ENCODE results near the gene BHLHE41. TPM values are rescaled to one million over a fixed set of nuclear protein-coding genes. Genes with fewer than 3 reads are reported as not detected.

Gene BHLHE41
- total and polyA plus RNA-seq, 9 of the 15 experiments (the other 6 are each of a cell fraction or from before 2014, with no cell fraction given), result not detected

- TF ChIP-seq ZBTB17 (CRISPR knock-in tag; IDR thresholded peaks at IDR 0.05) (no peak), CEBPG (CRISPR knock-in tag; IDR thresholded peaks at IDR 0.05) (no peak), CEBPG (tag; conservative IDR thresholded peaks at IDR 0.05 in 1 of 2, IDR thresholded peaks at IDR 0.05 in 1 of 2) (peak in 1 of 2 experiments; percentile 68; a peak in 3 of 4 replicates)
Observed at GRCh38 chr12:26125400-26126339, 833 bp upstream of the BHLHE41 start (continued).

DNA sequence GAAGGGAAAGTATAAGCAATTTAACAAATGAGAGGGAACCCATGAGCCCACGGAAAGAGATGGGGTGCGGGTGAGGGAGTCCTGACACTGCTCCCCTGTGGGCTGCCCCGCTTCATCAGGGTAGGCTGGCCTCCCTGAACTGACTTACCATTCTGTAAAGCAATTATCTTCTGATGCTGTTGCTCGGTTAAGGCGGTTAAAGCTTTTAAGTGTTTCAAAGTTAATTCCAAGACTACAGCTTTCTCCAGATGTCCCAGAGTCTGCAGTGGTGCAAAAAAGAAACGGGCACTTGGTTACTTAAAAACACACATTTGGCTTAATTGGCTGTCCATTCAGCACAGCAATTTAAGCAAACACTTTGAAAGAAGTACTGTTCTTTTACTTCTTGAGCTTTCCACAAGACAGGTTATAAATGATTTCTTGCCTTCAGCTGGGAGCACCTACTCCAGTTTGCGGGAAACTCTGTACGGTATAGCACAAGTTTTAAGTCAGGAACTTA, 1.3 kb downstream of the BHLHE41 start:
- in situ Hi-C loops (cut with MboI) (no loop called here), intact Hi-C loops (cut with micrococcal nuclease) (no loop called here)
- no peak overlapping the region for H2AFZ ChIP-seq (ENCODE audit: low read depth, low read length)
- FAIRE-seq, result no peak
- H3K4me1 ChIP-seq (replicated peaks in 1 of 2; ENCODE audit: control insufficient read depth in 2 of 2, insufficient read depth in 2 of 2, low read length in 2 of 2), result peaks cover 0 to 25% of the 10 kb centered on the region in 2 experiments; a peak in 4 of 5 replicates
- no peaks in the 10 kb centered on the region for H3K36me3 ChIP-seq (ENCODE audit: control insufficient read depth, insufficient read depth, low read length)
- no peak for ATAC-seq
- peaks cover 46 to 52% of the 10 kb centered on the region in 2 experiments for H3K27me3 ChIP-seq (ENCODE audit: control insufficient read depth in 2 of 2, insufficient read depth in 2 of 2, low read length in 2 of 2)
- no peaks in the 10 kb centered on the region; the same call in 1 of the 2 replicates for H4K20me1 ChIP-seq (replicated peaks; ENCODE audit: control insufficient read depth, insufficient read depth, low read length)
- WGBS (ENCODE audit: insufficient coverage, low coverage, missing lambda C conversion rate), result 17% methylated on average over 8 of the region's 8 CpGs
- no peak overlapping the region; the same call in 1 of the 2 replicates for H3K4me2 ChIP-seq (ENCODE audit: insufficient read depth, low read length)
- CTCF ChIA-PET (ENCODE audit: low intra/inter-chr PET ratio), result no interaction called here
- no TSS peak for BruUV-seq (replicated peaks)
- no peaks in the 10 kb centered on the region for H3K79me2 ChIP-seq (ENCODE audit: control insufficient read depth, insufficient read depth, low read length)
- no peaks in the 10 kb centered on the region for H3K9me3 ChIP-seq (replicated peaks; ENCODE audit: control insufficient read depth, insufficient read depth, low read depth, low read length)
- TF ChIP-seq, protein P1, sequence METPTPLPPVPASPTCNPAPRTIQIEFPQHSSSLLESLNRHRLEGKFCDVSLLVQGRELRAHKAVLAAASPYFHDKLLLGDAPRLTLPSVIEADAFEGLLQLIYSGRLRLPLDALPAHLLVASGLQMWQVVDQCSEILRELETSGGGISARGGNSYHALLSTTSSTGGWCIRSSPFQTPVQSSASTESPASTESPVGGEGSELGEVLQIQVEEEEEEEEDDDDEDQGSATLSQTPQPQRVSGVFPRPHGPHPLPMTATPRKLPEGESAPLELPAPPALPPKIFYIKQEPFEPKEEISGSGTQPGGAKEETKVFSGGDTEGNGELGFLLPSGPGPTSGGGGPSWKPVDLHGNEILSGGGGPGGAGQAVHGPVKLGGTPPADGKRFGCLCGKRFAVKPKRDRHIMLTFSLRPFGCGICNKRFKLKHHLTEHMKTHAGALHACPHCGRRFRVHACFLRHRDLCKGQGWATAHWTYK (CRISPR knock-in tag; IDR thresholded peaks at IDR 0.05), result 0 out of 2 replicates have a peak, but pooled peaks have one; percentile 18
- no peak for TF ChIP-seq ZFP30 (CRISPR knock-in tag; IDR thresholded peaks at IDR 0.05; ENCODE audit: borderline replicate concordance)
- peak; percentile 56 for TF ChIP-seq CBX2 (IDR thresholded peaks at IDR 0.05; ENCODE audit: insufficient read depth, low read length, poor library complexity, severe bottlenecking)
- no peak overlapping the region for H3K27ac ChIP-seq (ENCODE audit: extremely low read depth, low read depth, low read length)
- H3K9ac ChIP-seq (ENCODE audit: insufficient read depth in 1 of 2, low read depth in 2 of 2, low read length in 2 of 2), result no peak overlapping the region
- H3K4me3 ChIP-seq, result no peak overlapping the region
- no peaks in the 10 kb centered on the region for H3K9me1 ChIP-seq (ENCODE audit: control insufficient read depth, insufficient read depth, low read length)
- POLR2A ChIA-PET, result interaction anchor here (0.7 to 2.1 kb wide), 4 partner anchors 8 to 459 kb away, joined by 3 to 6 read pairs (median 4); no protein-coding TSS in a partner anchor
- DNase-seq (ENCODE audit: extremely low read depth in 1 of 4, low spot score in 3 of 4), result no peak

Measured in K562 (cell line).